ENCODE data around the gene CLDN9. TPM values are rescaled to one million over a fixed set of nuclear protein-coding genes. Genes with fewer than 3 reads are reported as not detected.
"Not testable (repeated sequence)": the region's sequence is repeated elsewhere in the genome, so short reads cannot be mapped to it uniquely, and the experiment has no call there.

The CLDN9 gene
- polyA plus RNA-seq, 2 of the 4 experiments (the other 2 are of a cell fraction) = 0.03 to 0.06 TPM

- TF ChIP-seq ELK1 (IDR thresholded peaks at IDR 0.05; ENCODE audit: low read depth, low read length) (no peak), JUNB (IDR thresholded peaks at IDR 0.05) (no peak), NFE2L2 (conservative IDR thresholded peaks at IDR 0.05; ENCODE audit: low read length) (no peak)
Measured at GRCh38 chr16:3051009-3051408, 38.3 kb downstream of the CLDN9 start (continued).

DNA sequence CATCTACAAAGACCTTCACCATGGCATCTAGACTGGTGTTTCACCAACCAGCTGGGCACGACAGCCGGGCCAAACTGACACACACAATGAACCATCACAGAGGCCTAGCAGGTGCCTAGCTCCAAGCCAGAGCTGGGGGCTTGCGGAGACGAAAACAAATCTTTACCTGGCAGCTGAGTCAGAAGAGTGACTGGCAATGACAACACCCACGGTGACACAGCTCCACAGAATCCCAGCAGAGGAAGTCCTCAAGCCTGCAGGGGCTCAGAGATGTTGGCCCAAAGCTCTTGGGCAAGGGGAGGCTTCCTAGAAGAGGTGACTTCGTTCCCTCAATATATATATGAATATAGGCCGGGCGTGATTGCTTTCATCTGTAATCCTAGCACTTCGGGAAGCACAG lies 38.8 kb downstream of the CLDN9 start:
- TF ChIP-seq EHF (CRISPR knock-in tag; IDR thresholded peaks at IDR 0.05) = no peak
- Histone ChIP-seq H3K4me3 (no peak overlapping the region), H3K9me3 (no peaks in the 10 kb centered on the region), H3K4me1 (peaks cover 2% of the 10 kb centered on the region; the same call in 1 of the 3 replicates), H3K4me2 (no peak overlapping the region), H3K27ac (no peak overlapping the region)
- ATAC-seq (no peak), DNase-seq (ENCODE audit: low read depth in 1 of 2, low spot score in 1 of 2) (no peak), FAIRE-seq (no peak)
- ChIA-PET CTCF (interaction anchor here (0.8 to 6.2 kb wide), 7 partner anchors 8 to 78 kb away, joined by 3 to 104 read pairs (median 5); partner anchors contain the start of gene IL32), POLR2A (no interaction called here)
- 64% methylated on average over 7 of the region's 9 CpGs for WGBS (ENCODE audit: missing lambda C conversion rate)

DNA sequence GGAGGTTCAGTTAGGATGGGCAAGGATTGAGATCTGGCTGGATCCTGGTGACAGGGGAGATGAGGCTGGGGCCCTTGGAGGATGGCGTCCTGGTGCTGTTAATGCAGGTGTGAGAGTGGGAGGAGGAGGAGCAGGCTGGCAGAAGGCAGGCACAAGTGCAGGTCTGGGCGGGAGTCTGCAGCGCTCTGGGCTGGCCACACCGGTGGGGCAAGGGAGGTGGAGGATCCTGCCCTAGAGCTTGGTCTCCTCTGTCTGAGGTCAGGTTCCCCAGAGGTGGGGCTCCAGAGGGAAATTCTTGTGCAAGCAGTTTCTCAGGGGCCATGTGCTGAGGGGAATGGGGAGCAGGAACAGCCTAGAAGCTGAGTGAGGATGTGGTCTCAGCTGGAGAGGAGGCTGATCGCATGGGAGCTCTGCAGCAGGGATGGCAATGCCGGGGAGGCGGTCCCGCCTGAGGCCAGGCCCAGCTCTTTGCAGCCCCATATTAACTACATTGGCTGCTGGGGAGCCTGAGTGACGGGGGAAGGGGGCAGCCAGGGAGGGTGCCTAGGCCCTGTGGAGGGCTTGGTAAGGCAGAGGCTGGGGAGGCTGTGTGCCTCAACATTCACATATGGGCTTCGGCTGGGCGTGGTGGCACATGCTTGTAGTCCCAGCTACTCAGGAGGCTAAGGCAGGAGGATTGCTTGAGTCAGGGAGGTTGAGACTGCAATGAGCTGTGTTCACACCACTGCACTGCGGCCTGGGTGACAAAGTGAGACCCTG lies 40.0 kb downstream of the CLDN9 start:
- ATAC-seq; H3K27ac ChIP-seq; H3K4me1 ChIP-seq; H3K9me3 ChIP-seq; POLR2A ChIA-PET; H3K4me2 ChIP-seq; H3K4me3 ChIP-seq; DNase-seq (ENCODE audit: low read depth in 1 of 2, low spot score in 1 of 2); FAIRE-seq: not testable (repeated sequence)
- CTCF ChIA-PET = interaction anchor here (6.2 kb wide), 1 partner anchor 21 kb away, joined by 104 read pairs; no protein-coding TSS in a partner anchor
- WGBS (ENCODE audit: missing lambda C conversion rate) = 81% methylated on average over 11 of the region's 12 CpGs

- H3K4me2 ChIP-seq; POLR2A ChIA-PET; H3K4me3 ChIP-seq; CTCF ChIA-PET; H3K27ac ChIP-seq; DNase-seq (ENCODE audit: low read depth in 1 of 2, low spot score in 1 of 2); H3K4me1 ChIP-seq; H3K9me3 ChIP-seq; FAIRE-seq: not testable (repeated sequence)
- 0 out of 6 replicates have a peak, but pooled peaks of 1 of the 2 experiments have one; percentile 8 for ATAC-seq
- WGBS (ENCODE audit: missing lambda C conversion rate) = 91% methylated on average over 9 of the region's 13 CpGs
Measured at GRCh38 chr16:3053330-3053710, 40.6 kb downstream of the CLDN9 start.

DNA sequence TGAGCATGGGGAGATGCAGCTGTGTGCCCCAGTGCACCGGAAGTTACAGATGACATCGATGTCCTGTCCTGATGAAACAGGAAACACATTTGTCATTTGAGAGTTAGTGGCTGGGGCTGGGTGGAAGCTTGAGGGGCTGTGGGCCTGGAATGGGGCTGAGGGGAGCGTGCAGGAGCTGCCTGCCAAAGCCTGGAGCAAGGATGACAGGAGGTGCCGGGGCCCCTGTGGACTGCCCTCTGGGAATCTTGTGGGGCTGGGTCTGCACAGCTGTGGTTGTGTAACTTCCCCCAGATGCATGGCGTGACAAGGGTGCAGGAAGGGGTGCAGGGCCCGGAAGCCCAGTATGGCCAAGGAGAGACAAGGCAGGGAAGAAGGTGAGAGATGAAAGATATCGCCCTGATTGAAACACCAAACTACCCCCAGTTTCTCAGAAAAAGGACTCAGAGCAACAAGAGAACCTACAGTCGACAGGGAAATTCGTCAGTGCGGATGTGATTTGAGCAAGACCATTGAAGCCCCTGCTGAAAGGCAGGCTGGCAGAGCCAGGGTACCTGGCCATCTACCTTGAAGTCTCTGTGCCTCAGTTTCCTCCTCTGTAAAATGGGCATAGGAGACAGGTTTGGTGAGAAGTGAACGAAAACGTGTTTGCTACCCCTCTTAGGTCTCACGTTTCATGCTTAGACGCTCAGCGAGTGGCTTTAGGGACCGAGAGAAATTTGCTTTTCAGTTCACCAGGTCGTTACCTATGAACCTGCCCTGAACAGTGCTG lies 42.4 kb downstream of the CLDN9 start:
- CTCF ChIA-PET = interaction anchor here (0.7 to 12.4 kb wide), 4 partner anchors 18 to 74 kb away, joined by 4 to 186 read pairs (median 6); partner anchors contain the start of genes BICDL2 and ZNF213

GRCh38 chr16:3055734-3056115 lies 43.0 kb downstream of the CLDN9 start:
- POLR2A ChIA-PET = not testable (repeated sequence)

More for the DNA sequence above, 42.4 kb downstream of the CLDN9 start:
- ATAC-seq (no peak), FAIRE-seq (no peak), DNase-seq (ENCODE audit: low read depth in 1 of 2, low spot score in 1 of 2) (no peak)
- 85% methylated on average over 17 of the region's 17 CpGs for whole genome bisulfite sequencing (ENCODE audit: missing lambda C conversion rate)
- H3K27ac ChIP-seq = no peak overlapping the region
- no peak overlapping the region for H3K4me2 ChIP-seq
- peaks cover 10% of the 10 kb centered on the region for H3K4me1 ChIP-seq
- POLR2A ChIA-PET = no interaction called here
- H3K9me3 ChIP-seq = no peaks in the 10 kb centered on the region
- H3K4me3 ChIP-seq = no peak overlapping the region
- no peak for TF ChIP-seq ELK1 (IDR thresholded peaks at IDR 0.05; ENCODE audit: low read depth, low read length)
- TF ChIP-seq JUNB (IDR thresholded peaks at IDR 0.05) = no peak
- no peak for TF ChIP-seq RNF2 (IDR thresholded peaks at IDR 0.05; ENCODE audit: borderline replicate concordance, low read depth)
- no peak for TF ChIP-seq HOXB5 (CRISPR knock-in tag; IDR thresholded peaks at IDR 0.05)
- no peak for TF ChIP-seq HEYL (CRISPR knock-in tag; IDR thresholded peaks at IDR 0.05)
- no peak for TF ChIP-seq FOXS1 (CRISPR knock-in tag; IDR thresholded peaks at IDR 0.05)
- no peak for TF ChIP-seq SMC3 (IDR thresholded peaks at IDR 0.05)

More at GRCh38 chr16:3055734-3056115, 43.0 kb downstream of the CLDN9 start:
- H3K9me3 ChIP-seq; FAIRE-seq; H3K4me1 ChIP-seq; DNase-seq (ENCODE audit: low read depth in 1 of 2, low spot score in 1 of 2); ATAC-seq; H3K4me3 ChIP-seq; H3K27ac ChIP-seq; H3K4me2 ChIP-seq: not testable (repeated sequence)
- whole genome bisulfite sequencing (ENCODE audit: missing lambda C conversion rate) = 82% methylated on average over 7 of the region's 9 CpGs
- CTCF ChIA-PET = interaction anchor here (1.3 to 12.4 kb wide), 4 partner anchors 24 to 74 kb away, joined by 3 to 186 read pairs (median 6); partner anchors contain the start of gene ZNF213

Data from A549 (cell line).